H1 (cell line): ENCODE measurements around the gene SSNA1. TPM values are rescaled to one million over a fixed set of nuclear protein-coding genes. Genes with fewer than 3 reads are reported as not detected.
A peak's percentile ranks its signal among the peaks of the same experiment; 100 is the strongest.

Source experiments
- CTCF ChIA-PET: fragments of 300-600 bp; sonication (Branson Sonifier 250); formaldehyde crosslinking; loops from one replicate; lab custom pipeline; 2021; ENCODE audit not compliant: partially characterized antibody; lab: Charles Lee
- POLR2A ChIA-PET: fragments of 300-600 bp; sonication (Branson Sonifier 250); formaldehyde crosslinking; loops from one replicate; lab custom pipeline; 2021; ENCODE audit warnings: inconsistent platforms; ENCODE audit not compliant: partially characterized antibody; lab: Charles Lee
- DNase-seq, 2 experiments: peaks; one replicate each; pipeline versions ENCODE4 v3.0.0 to v3.0.0-alpha.2; 2010 to 2022; ENCODE audit warnings: low spot score in 2 of 2, low read depth in 1 of 2, mixed read lengths in 1 of 2
- FAIRE-seq: peaks from 2 replicates; lab custom pipeline; 2011; peaks lifted over from hg19 to GRCh38; lab: Jason Lieb, UNC
- H2AFZ ChIP-seq: 2 replicates; pipeline ENCODE4 v1.8.1; 2012; ENCODE audit warnings: low read length, inconsistent platforms
- H2AK5ac ChIP-seq: 2 replicates; pipeline ENCODE4 v1.6.1; 2013; ENCODE audit warnings: low read depth, low read length
- H2BK120ac ChIP-seq: replicated peaks from 2 replicates; pipeline ENCODE3; 2013; ENCODE audit warnings: low read depth, low read length, inconsistent platforms
- H2BK12ac ChIP-seq: 2 replicates; pipeline ENCODE4 v1.6.1; 2013; ENCODE audit warnings: low read depth, low read length
- H2BK15ac ChIP-seq: 2 replicates; pipeline ENCODE4 v1.6.1; 2013; ENCODE audit warnings: low read length
- H2BK20ac ChIP-seq: 2 replicates; pipeline ENCODE4 v1.6.1; 2013; ENCODE audit warnings: low read length
- H2BK5ac ChIP-seq: 2 replicates; pipeline ENCODE4 v1.6.1; 2013; ENCODE audit warnings: low read depth, low read length
- H3K14ac ChIP-seq: 2 replicates; pipeline ENCODE4 v1.6.1; 2013; ENCODE audit warnings: inconsistent platforms; ENCODE audit not compliant: insufficient read length
- H3K18ac ChIP-seq: 2 replicates; pipeline ENCODE4 v1.6.1; 2013; ENCODE audit warnings: low read length; ENCODE audit errors: extremely low read depth
- H3K23ac ChIP-seq: 2 replicates; pipeline ENCODE4 v1.6.1; 2013; ENCODE audit warnings: inconsistent platforms; ENCODE audit not compliant: insufficient read length
- H3K23me2 ChIP-seq: 2 replicates; pipeline ENCODE4 v1.6.1; 2013; ENCODE audit warnings: low read depth, low read length
- H3K27ac ChIP-seq: 2 replicates; pipeline ENCODE4 v1.6.1; 2011; ENCODE audit warnings: low read depth, low read length, inconsistent platforms
- H3K27me3 ChIP-seq, 4 experiments: replicated peaks in 1 of 4; 1 replicate in 1 of 4; 2 replicates in 3 of 4; pipeline versions ENCODE4 v1.6.1 to v1.8.1; 2011 to 2013; ENCODE audit warnings: low read length in 3 of 4, mild to moderate bottlenecking in 3 of 4, inconsistent platforms in 2 of 4, mixed read lengths in 2 of 4, moderate library complexity in 1 of 4; ENCODE audit not compliant: control insufficient read depth in 3 of 4, insufficient read depth in 3 of 4; ENCODE audit errors: extremely low read depth in 1 of 4
- H3K36me3 ChIP-seq, 4 experiments: 2 replicates each; pipeline versions ENCODE4 v1.6.1 to v1.8.1; 2011 to 2013; ENCODE audit warnings: mild to moderate bottlenecking in 4 of 4, low read length in 3 of 4, moderate library complexity in 2 of 4, control low read depth in 1 of 4, inconsistent platforms in 1 of 4; ENCODE audit not compliant: insufficient read depth in 4 of 4, control insufficient read depth in 2 of 4
- H3K4ac ChIP-seq: replicated peaks from 2 replicates; pipeline ENCODE3; 2013; ENCODE audit warnings: low read length, low read depth, mixed read lengths, inconsistent platforms; ENCODE audit not compliant: insufficient read length
- H3K4me1 ChIP-seq, 4 experiments: replicated peaks in 1 of 4; 1 replicate in 1 of 4; 2 replicates in 3 of 4; pipeline versions ENCODE4 v1.6.1 to v1.8.1; 2011 to 2013; ENCODE audit warnings: low read length in 3 of 4, inconsistent platforms in 2 of 4, mixed read lengths in 1 of 4; ENCODE audit not compliant: insufficient read depth in 4 of 4, control insufficient read depth in 3 of 4
- H3K4me2 ChIP-seq, 2 experiments: 2 replicates each; pipeline versions ENCODE4 v1.6.1 to v1.8.1; 2011 to 2013; ENCODE audit warnings: low read depth in 2 of 2, low read length in 2 of 2, control low read depth in 1 of 2, inconsistent platforms in 1 of 2, mild to moderate bottlenecking in 1 of 2; ENCODE audit not compliant: insufficient read depth in 1 of 2
- H3K4me3 ChIP-seq, 4 experiments: fragments of 200-600, 300-600 bp in 1 of 4; sonication (generic), shearing (Covaris generic), sonication (Bioruptor Twin) in 1 of 4; 2 replicates each; pipeline versions ENCODE4 v1.5.1 to v1.8.1; 2011 to 2016; ENCODE audit warnings: low read length in 4 of 4, low read depth in 3 of 4, control low read depth in 2 of 4, inconsistent platforms in 2 of 4, mild to moderate bottlenecking in 2 of 4, mixed read lengths in 1 of 4, moderate library complexity in 1 of 4; ENCODE audit not compliant: insufficient read depth in 2 of 4; ENCODE audit errors: extremely low read depth in 1 of 4
- H3K56ac ChIP-seq: replicated peaks from 2 replicates; pipeline ENCODE3; 2013; ENCODE audit warnings: low read depth, mild to moderate bottlenecking, mixed read lengths, low read length, inconsistent platforms; ENCODE audit not compliant: insufficient read length
- H3K79me1 ChIP-seq: 2 replicates; pipeline ENCODE4 v1.6.1; 2013; ENCODE audit warnings: low read depth, low read length, control low read depth
- H3K79me2 ChIP-seq, 2 experiments: 2 replicates each; pipeline versions ENCODE4 v1.6.1 to v1.8.1; 2012 to 2013; ENCODE audit warnings: low read length in 2 of 2, mild to moderate bottlenecking in 2 of 2, inconsistent platforms in 1 of 2; ENCODE audit not compliant: insufficient read depth in 2 of 2, control insufficient read depth in 1 of 2
- H3K9ac ChIP-seq, 4 experiments: replicated peaks in 1 of 4; 1 replicate in 1 of 4; 2 replicates in 3 of 4; pipeline versions ENCODE4 v1.6.1 to v1.8.1; 2011 to 2013; ENCODE audit warnings: low read depth in 3 of 4, low read length in 3 of 4, control low read depth in 2 of 4, mild to moderate bottlenecking in 2 of 4, moderate library complexity in 2 of 4, inconsistent platforms in 1 of 4; ENCODE audit errors: extremely low read depth in 1 of 4
- H3K9me3 ChIP-seq, 2 experiments: 2 replicates each; pipeline versions ENCODE4 v1.6.1 to v1.8.1; 2012 to 2013; ENCODE audit warnings: mild to moderate bottlenecking in 2 of 2, moderate library complexity in 2 of 2, control low read depth in 1 of 2, inconsistent platforms in 1 of 2, low read depth in 1 of 2, low read length in 1 of 2, mixed read lengths in 1 of 2; ENCODE audit not compliant: insufficient read depth in 2 of 2
- H4K20me1 ChIP-seq, 2 experiments: replicated peaks in 1 of 2; 2 replicates each; pipeline versions ENCODE3 to v1.8.1; 2011 to 2013; ENCODE audit warnings: inconsistent platforms in 2 of 2, low read length in 2 of 2, mild to moderate bottlenecking in 1 of 2; ENCODE audit not compliant: insufficient read depth in 2 of 2, control insufficient read depth in 1 of 2
- H4K5ac ChIP-seq: 2 replicates; pipeline ENCODE4 v1.6.1; 2013; ENCODE audit warnings: low read length, low read depth, mixed read lengths, inconsistent platforms; ENCODE audit not compliant: insufficient read length
- H4K8ac ChIP-seq: 2 replicates; pipeline ENCODE4 v1.8.0; 2013; ENCODE audit warnings: mild to moderate bottlenecking, moderate library complexity, low read length, inconsistent platforms; ENCODE audit not compliant: insufficient read depth; ENCODE audit errors: extremely low read depth
- H4K91ac ChIP-seq: replicated peaks from 2 replicates; pipeline ENCODE3; 2013; ENCODE audit warnings: low read length, mixed read lengths, inconsistent platforms; ENCODE audit not compliant: insufficient read length
- ATF2 ChIP-seq: IDR thresholded peaks from 2 replicates; pipeline ENCODE4 v1.6.1; 2012; ENCODE audit warnings: low read length, inconsistent platforms
- CTBP2 ChIP-seq: IDR thresholded peaks from 2 replicates; pipeline ENCODE4 v1.7.0; 2011; ENCODE audit warnings: borderline replicate concordance, mild to moderate bottlenecking, moderate library complexity, mixed read lengths, low read length; ENCODE audit not compliant: insufficient read depth, insufficient read length
- HDAC2 ChIP-seq, 2 experiments: fragments of 300-600 bp in 1 of 2; sonication (generic) in 1 of 2; IDR thresholded peaks; 2 replicates each; pipeline ENCODE4 v1.6.1; 2011 to 2012; ENCODE audit warnings: low read depth in 2 of 2, low read length in 2 of 2, mild to moderate bottlenecking in 2 of 2, moderate library complexity in 2 of 2, borderline replicate concordance in 1 of 2, inconsistent platforms in 1 of 2
- YY1 ChIP-seq: IDR thresholded peaks from 2 replicates; pipeline ENCODE4 v1.6.1; 2011; ENCODE audit warnings: low read depth, mild to moderate bottlenecking, low read length
- WGBS, 2 experiments: shearing (Covaris generic) in 1 of 2; methylation state at CpG; one replicate each; pipeline versions ENCODE4 v1.1.6 to v1.1.7; 2013 to 2015; ENCODE audit warnings: low lambda C conversion rate in 2 of 2, mixed read lengths in 2 of 2, inconsistent platforms in 1 of 2, low coverage in 1 of 2, missing lambda C conversion rate in 1 of 2; ENCODE audit not compliant: insufficient replicate concordance in 2 of 2, insufficient coverage in 1 of 2, insufficient read length in 1 of 2; ENCODE audit errors: extremely low coverage in 1 of 2, missing lambda C conversion rate in 1 of 2; 5-methylcytosine and 5-hydroxymethylcytosine counted together
- long read RNA-seq, 2 experiments: library from RNA in 1 of 2; library from capped mRNA in 1 of 2; stranded (forward); transcript quantifications; one replicate each; pipeline ENCODE4 v2.0.0, GENCODE V29; 2021; ENCODE audit warnings: inconsistent platforms in 1 of 2
- polyA minus RNA-seq, 3 experiments: library from RNA; depleted of rRNA, polyadenylated mRNA; stranded (reverse); fragments of >200 nt; gene quantifications; 1 replicate in 2 of 3; 2 replicates in 1 of 3; pipeline ENCODE4 v1.2.3, GENCODE V29; 2011
- polyA plus RNA-seq, 7 experiments: library from polyadenylated mRNA; depleted of rRNA in 3 of 7; stranded (reverse) in 5 of 7; unstranded in 2 of 7; fragments of >200 nt in 5 of 7; fragments of 200-250 nt in 2 of 7; gene quantifications; 1 replicate in 5 of 7; 2 replicates in 1 of 7; 4 replicates in 1 of 7; pipeline versions ENCODE4 v1.2.1 to v1.2.3, GENCODE V29; 2011 to 2013; ENCODE audit warnings: missing spikeins in 2 of 7, mixed read lengths in 2 of 7
- total RNA-seq: library from RNA; stranded (reverse); fragmentation: NEBNext Ultra II Directional; extraction: Animal tissue kit (Norgen Biotek cat#: 25700); gene quantifications from 2 replicates; pipeline ENCODE4 v1.2.1, GENCODE V29; 2021

SSNA1 gene
- total RNA-seq (87.3 and 91.3 TPM in 2 replicates), polyA plus RNA-seq (2011; rRNA removed) (157 and 182 TPM in 2 replicates), polyA minus RNA-seq (2011; rRNA and poly(A)+ RNA removed) (14.6 and 15.3 TPM in 2 replicates)
- polyA plus RNA-seq (2011; cell fraction: cytosol; rRNA removed): 159 TPM
- 99.4 TPM for polyA plus RNA-seq (2011; cell fraction: nucleus; rRNA removed)
- 57.5 to 108 TPM (median 103 TPM) in 4 replicates for polyA plus RNA-seq (2012, experiment 1 of 2)
- polyA plus RNA-seq (2012, experiment 2 of 2): 94.9 TPM
- polyA plus RNA-seq (2013, experiment 1 of 2): 102 TPM
- 101 TPM for polyA plus RNA-seq (2013, experiment 2 of 2)
- 36.0 TPM for polyA minus RNA-seq (2011; cell fraction: cytosol; rRNA and poly(A)+ RNA removed)
- polyA minus RNA-seq (2011; cell fraction: nucleus; rRNA and poly(A)+ RNA removed): 18.2 TPM
- long read RNA-seq, experiment 1, transcript SSNA1-202 (2 exons, 1,170 nt): major isoform, 49 of 104 reads
- long read RNA-seq, experiment 1, transcript SSNA1-201 (3 exons, 896 nt): minor isoform, 35 of 104 reads
- long read RNA-seq, experiment 1, partial matches to known transcripts: 0 of 104 reads
- long read RNA-seq, experiment 1, other reads (novel, unspliced or antisense): 16 of 104 reads
- long read RNA-seq, experiment 2, transcript SSNA1-201 (3 exons, 896 nt): major isoform, 163 of 165 reads
- long read RNA-seq, experiment 2, partial matches to known transcripts: 0 of 165 reads
- long read RNA-seq, experiment 2, other reads (novel, unspliced or antisense): 1 of 165 reads

- H4K91ac ChIP-seq: no peak within 1 kb of the TSS
- H3K79me1 ChIP-seq: peaks cover 9% of the 10 kb centered on the region; the same call in 1 of the 2 replicates
- H3K4me2 ChIP-seq: peak within 1 kb of the TSS; percentile 83 to 99
- H3K4me3 ChIP-seq: peak within 1 kb of the TSS; percentile 71 to 92 (median 82)
- peak; percentile 80 to 98 for DNase-seq
- peaks cover 1 to 7% (median 3%) of the 10 kb centered on the region in 4 experiments; a peak in 5 of 8 replicates for H3K36me3 ChIP-seq
- peak within 1 kb of the TSS; percentile 4 for H3K4ac ChIP-seq
- H3K27me3 ChIP-seq: no peaks in the 10 kb centered on the region; a peak in 1 of 7 replicates
- no peak within 1 kb of the TSS for H3K23ac ChIP-seq
- peaks cover 11 to 27% of the 10 kb centered on the region in 2 experiments for H4K20me1 ChIP-seq
- POLR2A ChIA-PET: interaction anchor here (0.6 to 11.0 kb wide), 22 partner anchors 9 to 121 kb away, joined by 3 to 107 read pairs (median 4); partner anchors contain the start of genes CYSRT1, NDOR1, RNF208 and RNF224
- peak within 1 kb of the TSS; percentile 37 to 84 (median 79) for H3K9ac ChIP-seq
- H2AFZ ChIP-seq: no peak within 1 kb of the TSS
- 2% methylated on average over 68 of the region's 98 CpGs; no CpG with 5 or more reads in 1 of the 2 experiments for WGBS, 2 experiments
- H2BK120ac ChIP-seq: no peak within 1 kb of the TSS
- peak within 1 kb of the TSS; percentile 96 for H4K8ac ChIP-seq
- peaks cover 8% of the 10 kb centered on the region; the same call in 1 of the 2 replicates for H3K23me2 ChIP-seq
- no peak within 1 kb of the TSS for H2BK20ac ChIP-seq
- H4K5ac ChIP-seq: peak within 1 kb of the TSS; percentile 69
- FAIRE-seq: no peak
- H2BK15ac ChIP-seq: no peak within 1 kb of the TSS
- peak within 1 kb of the TSS; percentile 57; the same call in 1 of the 2 replicates for H3K27ac ChIP-seq
- CTCF ChIA-PET: interaction anchor here (0.6 to 14.0 kb wide), 23 partner anchors 9 to 388 kb away, joined by 3 to 204 read pairs (median 4); partner anchors contain the start of genes CYSRT1, LRRC26, NDOR1 and NELFB
- peak within 1 kb of the TSS; percentile 68; the same call in 1 of the 2 replicates for H2BK5ac ChIP-seq
- H3K4me1 ChIP-seq: peaks cover 0 to 17% (median 6%) of the 10 kb centered on the region in 4 experiments; a peak in 5 of 7 replicates
- H2AK5ac ChIP-seq: no peak within 1 kb of the TSS; the same call in 1 of the 2 replicates
- no peak within 1 kb of the TSS for H3K14ac ChIP-seq
- H2BK12ac ChIP-seq: no peak within 1 kb of the TSS
- peak within 1 kb of the TSS; percentile 69 for H3K56ac ChIP-seq
- H3K9me3 ChIP-seq: no peaks in the 10 kb centered on the region
- H3K18ac ChIP-seq: peak within 1 kb of the TSS; percentile 78; the same call in 1 of the 2 replicates
- H3K79me2 ChIP-seq: peaks cover 0 to 30% of the 10 kb centered on the region in 2 experiments; a peak in 2 of 4 replicates
- TF ChIP-seq ATF2 (no peak), YY1 (peak; percentile 91), CTBP2 (no peak), HDAC2 (IDR thresholded peaks at IDR 0.05; ENCODE audit: borderline replicate concordance in 1 of 2, low read depth in 2 of 2, low read length in 2 of 2) (peak; percentile 47 to 96; a peak in 1 of 4 replicates)
These were observed at the start of gene SSNA1, which contains the start of gene ANAPC2 for GRCh38 chr9:137188490-137189296. TSS of gene SSNA1 (plus strand) at chr9:137188676. CDS start at chr9:137188727, 51 bp downstream. TSS of gene ANAPC2 (minus strand) at chr9:137188560. CDS start at chr9:137188532, 28 bp downstream.
